Esophagus muscularis mucosa (tissue), 3 donors: Measurements from ENCODE around the gene CLIC1.

Source experiments
- POLR2AphosphoS5 ChIP-seq, 2 donors: sonication (generic); formaldehyde crosslinking; IDR thresholded peaks; one replicate each; pipeline ENCODE4 v1.6.1; 2017; ENCODE audit warnings: antibody characterized with exemption in 2 of 2
- TF ChIP-seq, protein P1 (sequence below), 3 experiments: fragments of 200-600 bp in 2 of 3; fragments of 450-650 bp in 1 of 3; sonication (generic) in 2 of 3; IDR thresholded peaks; one replicate each; pipeline ENCODE4 v1.5.1; 2017 to 2019; ENCODE audit warnings: antibody characterized with exemption in 3 of 3, mild to moderate bottlenecking in 2 of 3, moderate library complexity in 1 of 3

DNA sequence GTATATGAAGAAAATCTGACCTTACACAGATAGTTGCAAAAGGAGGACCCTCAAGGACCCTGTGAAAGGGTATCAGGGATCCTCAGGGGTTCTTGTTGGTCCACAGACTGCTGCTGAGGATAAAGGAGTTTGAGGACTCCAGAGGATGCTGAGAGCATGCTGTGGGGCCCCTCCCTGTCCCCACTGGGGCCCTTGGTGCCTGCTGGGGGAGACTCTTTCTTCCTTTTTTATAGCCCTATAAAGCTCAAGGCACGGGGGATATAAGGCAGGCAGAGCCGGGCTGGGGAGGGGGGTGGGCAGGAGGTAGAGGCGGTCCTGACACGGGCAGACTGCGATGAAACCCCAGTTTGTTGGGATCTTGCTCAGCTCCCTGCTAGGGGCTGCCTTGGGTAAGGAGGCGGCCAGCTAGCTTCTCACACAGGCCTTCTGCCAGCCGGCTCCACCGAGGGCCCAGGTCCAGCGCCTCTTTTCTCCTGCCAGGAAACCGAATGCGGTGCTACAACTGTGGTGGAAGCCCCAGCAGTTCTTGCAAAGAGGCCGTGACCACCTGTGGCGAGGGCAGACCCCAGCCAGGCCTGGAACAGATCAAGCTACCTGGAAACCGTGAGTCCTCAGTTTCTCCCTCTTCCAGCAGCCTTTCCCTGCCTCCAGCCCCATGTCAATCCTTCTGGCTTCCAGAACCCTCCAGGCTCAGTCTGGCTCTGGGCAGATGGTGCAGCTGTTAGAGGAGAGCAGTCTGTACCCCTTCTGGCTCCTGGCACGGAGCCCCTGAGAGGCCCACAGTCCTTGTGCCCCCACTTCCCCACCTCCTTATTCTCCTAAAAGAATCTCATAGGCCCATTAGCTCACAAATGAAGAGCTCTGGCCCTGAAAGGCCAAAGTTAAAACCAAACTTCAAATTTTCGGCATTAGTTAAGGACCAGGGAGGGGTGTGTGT is 21.0 kb downstream of the CLIC1 start, which contains the start of gene LY6G6D:
- no peak for TF ChIP-seq POLR2AphosphoS5 (IDR thresholded peaks at IDR 0.05)
- TF ChIP-seq, protein P1, sequence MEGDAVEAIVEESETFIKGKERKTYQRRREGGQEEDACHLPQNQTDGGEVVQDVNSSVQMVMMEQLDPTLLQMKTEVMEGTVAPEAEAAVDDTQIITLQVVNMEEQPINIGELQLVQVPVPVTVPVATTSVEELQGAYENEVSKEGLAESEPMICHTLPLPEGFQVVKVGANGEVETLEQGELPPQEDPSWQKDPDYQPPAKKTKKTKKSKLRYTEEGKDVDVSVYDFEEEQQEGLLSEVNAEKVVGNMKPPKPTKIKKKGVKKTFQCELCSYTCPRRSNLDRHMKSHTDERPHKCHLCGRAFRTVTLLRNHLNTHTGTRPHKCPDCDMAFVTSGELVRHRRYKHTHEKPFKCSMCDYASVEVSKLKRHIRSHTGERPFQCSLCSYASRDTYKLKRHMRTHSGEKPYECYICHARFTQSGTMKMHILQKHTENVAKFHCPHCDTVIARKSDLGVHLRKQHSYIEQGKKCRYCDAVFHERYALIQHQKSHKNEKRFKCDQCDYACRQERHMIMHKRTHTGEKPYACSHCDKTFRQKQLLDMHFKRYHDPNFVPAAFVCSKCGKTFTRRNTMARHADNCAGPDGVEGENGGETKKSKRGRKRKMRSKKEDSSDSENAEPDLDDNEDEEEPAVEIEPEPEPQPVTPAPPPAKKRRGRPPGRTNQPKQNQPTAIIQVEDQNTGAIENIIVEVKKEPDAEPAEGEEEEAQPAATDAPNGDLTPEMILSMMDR (IDR thresholded peaks at IDR 0.05), result no peak
